BE2C (cell line): ENCODE results near the gene RIIAD1.

Experiments
- DNase-seq: peaks from one replicate; pipeline ENCODE4 v3.0.0-alpha.2; 2020
- H3K27me3 ChIP-seq: fragments of 250-450 bp; sonication (Bioruptor Pico); 2 replicates; pipeline ENCODE4 v1.5.1; 2020; ENCODE audit warnings: mild to moderate bottlenecking
- H3K36me3 ChIP-seq: fragments of 250-450 bp; sonication (Bioruptor Pico); 2 replicates; pipeline ENCODE4 v1.5.1; 2020; ENCODE audit warnings: mild to moderate bottlenecking
- H3K4me1 ChIP-seq: fragments of 250-450 bp; sonication (Bioruptor Pico); 2 replicates; pipeline ENCODE4 v1.5.1; 2020
- H3K4me3 ChIP-seq: 2 replicates; pipeline ENCODE4 v1.5.1; 2011; ENCODE audit warnings: low read depth, low read length
- H3K9me3 ChIP-seq: fragments of 250-450 bp; sonication (Bioruptor Pico); 2 replicates; pipeline ENCODE4 v1.5.1; 2020
- TF ChIP-seq, protein P1 (sequence below): IDR thresholded peaks from 2 replicates; pipeline ENCODE4 v1.5.1; 2012; ENCODE audit warnings: mild to moderate bottlenecking, low read depth, low read length

Gene RIIAD1

DNA sequence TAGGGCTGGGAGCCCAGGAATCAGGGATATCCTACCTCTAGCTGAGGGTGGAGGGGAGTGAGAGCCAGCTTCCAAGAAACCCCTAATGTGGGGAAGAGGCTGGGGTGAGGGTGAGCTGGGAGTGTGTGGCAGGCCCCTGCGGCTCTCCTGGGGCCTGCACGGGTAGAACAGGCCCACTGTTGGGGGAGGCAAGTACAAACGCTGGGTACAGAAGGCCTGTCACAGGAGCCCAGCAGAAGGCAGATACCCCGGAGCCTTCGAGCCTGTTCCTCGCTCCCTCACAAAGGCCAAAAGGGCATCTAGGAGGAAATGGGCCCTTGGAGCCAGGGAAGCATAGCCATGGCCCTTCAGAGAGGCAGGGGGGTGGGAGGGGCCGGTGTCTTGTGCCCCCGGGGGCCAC is 18.4 kb upstream of the RIIAD1 start:
- no peaks in the 10 kb centered on the region for H3K9me3 ChIP-seq
- no peaks in the 10 kb centered on the region for H3K27me3 ChIP-seq
- peaks cover 20% of the 10 kb centered on the region for H3K36me3 ChIP-seq
- H3K4me1 ChIP-seq, result no peaks in the 10 kb centered on the region
- TF ChIP-seq, protein P1, sequence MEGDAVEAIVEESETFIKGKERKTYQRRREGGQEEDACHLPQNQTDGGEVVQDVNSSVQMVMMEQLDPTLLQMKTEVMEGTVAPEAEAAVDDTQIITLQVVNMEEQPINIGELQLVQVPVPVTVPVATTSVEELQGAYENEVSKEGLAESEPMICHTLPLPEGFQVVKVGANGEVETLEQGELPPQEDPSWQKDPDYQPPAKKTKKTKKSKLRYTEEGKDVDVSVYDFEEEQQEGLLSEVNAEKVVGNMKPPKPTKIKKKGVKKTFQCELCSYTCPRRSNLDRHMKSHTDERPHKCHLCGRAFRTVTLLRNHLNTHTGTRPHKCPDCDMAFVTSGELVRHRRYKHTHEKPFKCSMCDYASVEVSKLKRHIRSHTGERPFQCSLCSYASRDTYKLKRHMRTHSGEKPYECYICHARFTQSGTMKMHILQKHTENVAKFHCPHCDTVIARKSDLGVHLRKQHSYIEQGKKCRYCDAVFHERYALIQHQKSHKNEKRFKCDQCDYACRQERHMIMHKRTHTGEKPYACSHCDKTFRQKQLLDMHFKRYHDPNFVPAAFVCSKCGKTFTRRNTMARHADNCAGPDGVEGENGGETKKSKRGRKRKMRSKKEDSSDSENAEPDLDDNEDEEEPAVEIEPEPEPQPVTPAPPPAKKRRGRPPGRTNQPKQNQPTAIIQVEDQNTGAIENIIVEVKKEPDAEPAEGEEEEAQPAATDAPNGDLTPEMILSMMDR, result no peak
- no peak for DNase-seq
- no peak overlapping the region for H3K4me3 ChIP-seq

DNA sequence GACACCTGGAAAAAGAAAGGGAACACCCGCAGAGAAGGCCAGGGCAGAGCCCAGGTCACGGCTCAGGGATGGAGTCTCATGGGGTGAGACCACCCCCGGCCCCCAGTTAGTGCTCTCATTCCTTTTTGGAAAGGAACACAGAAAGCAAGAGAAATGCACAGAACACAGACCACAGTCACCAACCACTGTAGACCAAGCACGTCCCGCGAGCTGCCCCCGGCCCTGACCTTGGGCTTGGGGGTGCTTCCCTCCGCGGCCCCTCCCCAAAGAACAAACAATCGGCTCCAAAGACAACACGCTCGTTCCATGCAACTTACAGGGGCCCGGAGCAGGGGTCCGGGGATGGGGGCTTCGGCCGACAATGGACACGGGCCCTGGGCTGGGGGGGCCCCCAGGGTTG is 17.5 kb upstream of the RIIAD1 start:
- Histone ChIP-seq H3K9me3 (no peaks in the 10 kb centered on the region), H3K27me3 (no peaks in the 10 kb centered on the region), H3K36me3 (peaks cover 18% of the 10 kb centered on the region), H3K4me3 (no peak overlapping the region), H3K4me1 (no peaks in the 10 kb centered on the region)
- TF ChIP-seq, protein P1, result no peak
- no peak for DNase-seq

DNA sequence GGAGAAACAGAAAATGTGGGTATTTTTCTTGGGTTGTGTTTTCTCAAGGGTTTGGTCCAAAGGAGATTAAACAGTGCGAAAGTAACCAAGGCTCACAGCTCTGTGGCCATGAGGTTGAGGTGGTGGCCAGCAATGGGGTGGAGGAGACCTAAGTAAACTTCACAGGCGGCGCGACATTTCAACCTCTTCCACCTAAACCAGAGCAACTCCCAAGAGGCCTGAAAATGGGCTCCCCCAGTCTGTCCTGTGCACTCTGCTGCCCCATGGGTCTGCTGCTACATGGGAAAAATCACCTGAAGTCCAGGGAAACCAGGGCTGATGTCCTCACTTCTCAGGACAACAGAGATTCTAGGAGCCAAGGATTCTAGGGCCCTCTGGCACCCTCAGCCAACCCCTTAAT is 17.1 kb upstream of the RIIAD1 start:
- TF ChIP-seq, protein P1, result no peak
- Histone ChIP-seq H3K4me1 (no peaks in the 10 kb centered on the region), H3K36me3 (peaks cover 14% of the 10 kb centered on the region), H3K9me3 (no peaks in the 10 kb centered on the region), H3K27me3 (no peaks in the 10 kb centered on the region), H3K4me3 (no peak overlapping the region)
- no peak for DNase-seq

DNA sequence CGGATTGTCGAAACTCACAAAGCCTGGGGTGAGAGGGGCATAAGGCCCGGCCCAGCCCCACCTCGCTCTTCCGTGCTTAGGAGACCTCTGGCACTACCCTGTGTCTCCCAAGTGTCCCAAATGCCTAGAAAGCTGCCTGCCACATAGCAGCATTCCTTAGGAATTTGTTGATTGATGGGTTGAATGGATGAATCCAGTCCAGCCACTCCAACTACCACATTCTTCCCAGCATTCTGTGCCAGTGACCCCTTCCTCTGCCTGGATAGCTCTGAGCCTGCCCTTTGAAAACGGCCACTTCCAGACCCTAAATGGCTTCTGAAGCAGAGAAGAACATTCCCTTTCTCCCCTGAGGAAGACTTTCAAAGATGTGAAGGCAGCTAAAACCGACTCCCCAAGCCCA is 16.2 kb upstream of the RIIAD1 start:
- TF ChIP-seq, protein P1, result no peak
- no peak for DNase-seq
- H3K36me3 ChIP-seq, result peaks cover 10% of the 10 kb centered on the region
- H3K4me3 ChIP-seq, result no peak overlapping the region
- H3K4me1 ChIP-seq, result peaks cover 7% of the 10 kb centered on the region
- no peaks in the 10 kb centered on the region for H3K27me3 ChIP-seq
- no peaks in the 10 kb centered on the region for H3K9me3 ChIP-seq

DNA sequence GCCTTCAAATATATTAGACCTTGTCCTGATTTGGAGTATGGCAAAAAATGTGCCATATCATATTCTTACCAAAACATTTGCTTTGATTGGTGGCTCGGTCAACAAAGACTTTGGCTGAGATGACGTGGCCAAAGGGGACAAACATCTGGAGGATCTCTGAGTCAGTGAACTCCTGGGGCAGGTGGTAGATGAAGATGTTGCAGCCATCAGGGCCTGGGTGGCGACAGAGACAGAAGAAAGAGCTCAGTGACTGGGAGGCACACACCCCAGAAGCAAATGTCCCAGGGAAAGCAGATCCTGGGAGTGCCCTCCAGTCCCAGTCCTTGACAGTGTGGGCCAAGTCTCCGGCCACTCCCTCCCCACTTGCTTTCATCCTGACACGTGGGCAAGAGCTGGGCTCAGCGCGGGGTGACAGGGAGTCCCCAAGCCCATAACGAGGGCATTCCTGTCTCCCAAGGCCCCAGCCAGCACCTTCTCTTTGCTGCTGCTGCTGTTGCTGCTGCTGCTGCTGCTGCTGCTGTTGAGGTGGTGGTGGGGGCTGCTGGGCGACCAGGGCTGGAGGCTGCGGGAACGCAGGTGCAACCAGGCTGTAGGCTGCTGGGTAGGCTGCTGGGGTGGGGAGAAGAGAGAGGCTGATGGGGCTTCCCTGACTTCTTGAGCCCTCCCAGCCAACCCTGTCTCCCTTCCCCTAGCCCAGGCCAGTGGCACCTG is 15.4 kb upstream of the RIIAD1 start:
- H3K4me1 ChIP-seq, result peaks cover 13% of the 10 kb centered on the region
- no peak for DNase-seq
- TF ChIP-seq, protein P1, result no peak
- peaks cover 9% of the 10 kb centered on the region for H3K36me3 ChIP-seq
- no peak overlapping the region for H3K4me3 ChIP-seq
- H3K9me3 ChIP-seq, result no peaks in the 10 kb centered on the region
- H3K27me3 ChIP-seq, result no peaks in the 10 kb centered on the region

DNA sequence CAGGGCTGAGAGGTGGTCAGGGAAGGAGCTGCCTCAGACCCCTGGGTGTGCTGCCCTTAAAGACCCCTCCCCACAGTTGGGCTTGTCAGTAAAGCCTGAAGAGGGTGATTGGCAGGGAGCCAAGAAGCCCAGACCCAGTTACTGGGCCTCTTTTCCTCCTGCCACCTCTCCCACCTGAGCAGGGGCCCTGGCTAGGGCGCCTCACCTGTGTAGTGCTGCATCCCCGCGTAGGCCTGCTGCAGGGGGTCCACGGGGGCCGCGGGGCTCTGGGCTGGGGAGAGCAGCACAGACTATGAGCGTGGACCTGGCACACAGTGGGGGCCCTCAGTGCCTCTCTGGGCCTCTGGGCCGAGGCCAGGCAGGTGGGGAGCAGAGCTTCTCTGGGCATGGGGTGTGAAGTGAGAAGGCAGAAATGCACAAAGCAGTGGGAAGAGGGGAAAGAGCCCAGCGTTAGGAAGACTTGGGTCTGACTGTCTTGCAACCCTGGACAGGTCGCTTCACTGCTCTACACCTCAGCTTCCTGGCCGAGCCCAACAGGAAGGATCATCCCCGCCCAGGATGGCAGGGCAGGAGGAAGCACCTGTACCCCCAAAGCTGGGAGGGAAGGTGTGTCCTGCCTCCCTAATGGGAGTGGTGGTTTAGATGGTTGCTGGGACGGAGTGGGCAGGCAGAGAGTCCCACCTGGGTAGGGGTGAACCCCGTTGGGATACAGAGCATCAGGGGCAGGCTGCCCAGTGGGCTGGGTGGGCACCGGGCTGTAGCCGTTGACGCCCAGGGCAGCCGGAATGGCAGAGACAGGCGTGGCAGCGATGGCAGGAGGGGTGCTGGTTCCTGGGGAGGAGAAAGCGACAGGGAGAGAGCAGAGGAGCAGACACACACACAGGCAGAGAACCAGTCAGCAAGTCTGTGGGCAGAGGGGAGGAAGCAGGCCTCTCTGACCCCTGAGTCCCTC is 14.6 kb upstream of the RIIAD1 start:
- peaks cover 9% of the 10 kb centered on the region for H3K36me3 ChIP-seq
- TF ChIP-seq, protein P1, result no peak
- H3K4me3 ChIP-seq, result no peak overlapping the region
- H3K4me1 ChIP-seq, result peaks cover 15% of the 10 kb centered on the region
- H3K27me3 ChIP-seq, result no peaks in the 10 kb centered on the region
- no peaks in the 10 kb centered on the region for H3K9me3 ChIP-seq
- DNase-seq, result no peak
